GM12891 (cell line): ENCODE results near the gene RETSAT.

Experiments
- POLR2A ChIP-seq: IDR thresholded peaks from 2 replicates; pipeline ENCODE4 v1.6.1; 2011; ENCODE audit warnings: low read depth, low read length, control low read depth
- POLR2AphosphoS5 ChIP-seq: IDR thresholded peaks from 2 replicates; pipeline ENCODE4 v1.6.1; 2011; ENCODE audit warnings: low read depth, low read length, control low read depth
- POU2F2 ChIP-seq: IDR thresholded peaks from 2 replicates; pipeline ENCODE4 v1.6.1; 2011; ENCODE audit warnings: low read depth, mild to moderate bottlenecking, control low read depth, low read length, moderate library complexity
- SPI1 ChIP-seq: IDR thresholded peaks from 2 replicates; pipeline ENCODE4 v1.6.1; 2011; ENCODE audit warnings: low read depth, low read length, control low read depth
- TAF1 ChIP-seq: IDR thresholded peaks from 2 replicates; pipeline ENCODE4 v1.6.1; 2011; ENCODE audit warnings: low read depth, low read length, control low read depth

DNA sequence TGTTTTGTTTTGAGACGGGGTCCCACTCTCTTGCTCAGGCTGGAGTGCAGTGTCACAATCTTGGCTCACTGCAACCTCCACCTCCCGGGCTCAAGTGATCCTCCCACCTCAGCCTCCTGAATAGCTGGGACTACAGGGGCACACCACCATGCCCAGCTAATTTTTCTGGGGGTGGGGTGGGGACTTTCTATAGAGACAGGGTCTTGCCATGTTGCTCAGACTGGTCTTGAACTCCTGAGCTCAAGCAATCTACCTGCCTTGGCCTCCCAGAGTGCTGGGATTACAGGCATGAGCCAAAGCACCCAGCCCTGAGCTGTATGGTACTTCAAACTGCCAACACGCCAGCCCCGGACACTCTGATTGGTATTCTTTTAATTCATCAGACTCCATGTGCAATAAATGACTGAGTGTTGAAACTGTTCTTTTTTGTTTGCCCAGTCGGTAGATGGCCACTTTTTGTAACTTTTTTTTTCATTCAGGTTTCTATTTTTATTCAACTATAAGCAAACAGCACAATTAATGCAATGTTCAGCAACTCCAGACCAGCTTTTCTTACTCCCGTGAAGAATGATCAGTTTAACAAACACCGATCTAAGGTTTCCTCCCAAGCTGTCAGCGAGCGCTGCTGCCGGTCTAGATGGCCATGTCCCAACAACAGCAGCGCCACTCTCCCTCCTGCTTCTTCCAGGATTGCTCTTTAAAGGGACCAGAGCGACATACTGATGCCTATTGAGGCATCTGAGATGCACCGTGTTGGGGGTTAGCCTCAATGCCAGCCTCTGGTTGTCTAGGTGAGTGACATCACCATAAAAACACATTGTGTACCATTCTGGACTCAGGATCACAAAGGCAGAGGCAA, 14.1 kb downstream of the RETSAT start:
- TF ChIP-seq POLR2A (no peak), POLR2AphosphoS5 (no peak), POU2F2 (no peak), TAF1 (no peak), SPI1 (no peak)
